Gastroesophageal sphincter (tissue), 3 donors: ENCODE data around the gene CCDC197.

Experiments used
- CTCF ChIP-seq, 4 experiments: fragments of 200-600 bp in 2 of 4; fragments of 450-650 bp in 2 of 4; sonication (generic) in 1 of 4; IDR thresholded peaks; one replicate each; pipeline ENCODE4 v1.5.1; 2017 to 2019; ENCODE audit warnings: antibody characterized with exemption in 4 of 4, mild to moderate bottlenecking in 2 of 4, moderate library complexity in 2 of 4
- EP300 ChIP-seq: sonication (generic); formaldehyde crosslinking; IDR thresholded peaks from one replicate; pipeline ENCODE4 v1.6.1; 2017; ENCODE audit warnings: antibody characterized with exemption, mild to moderate bottlenecking
- POLR2A ChIP-seq, 2 donors: fragments of 450-650 bp; IDR thresholded peaks; one replicate each; pipeline ENCODE4 v1.6.1; 2017; ENCODE audit warnings: antibody characterized with exemption in 2 of 2, mild to moderate bottlenecking in 2 of 2, moderate library complexity in 1 of 2
- POLR2AphosphoS5 ChIP-seq: sonication (generic); formaldehyde crosslinking; IDR thresholded peaks from one replicate; pipeline ENCODE4 v1.6.1; 2017; ENCODE audit warnings: antibody characterized with exemption

GRCh38 chr14:94010625-94011024 lies 13.5 kb downstream of the CCDC197 start:
- no peak for TF ChIP-seq CTCF (IDR thresholded peaks at IDR 0.05)
- no peak for TF ChIP-seq POLR2AphosphoS5
- no peak for TF ChIP-seq POLR2A (IDR thresholded peaks at IDR 0.05)
- TF ChIP-seq EP300, result no peak
